ENCODE measurements around the gene MYT1. TPM values are rescaled to one million over a fixed set of nuclear protein-coding genes. Genes with fewer than 3 reads are reported as not detected.
A peak's percentile ranks its signal among the peaks of the same experiment; 100 is the strongest.

The MYT1 gene
- total RNA-seq (2022) (not detected in 2 replicates), Bru-seq, nascent RNA (not detected), BruChase-seq, experiment 1, labeled RNA remaining after a 6-hour chase (percentile 8 among the genes with signal in this experiment), BruChase-seq, experiment 2, labeled RNA remaining after a 2-hour chase (percentile 1 among the genes with signal in this experiment)
- long read RNA-seq, result 0 reads

DNA sequence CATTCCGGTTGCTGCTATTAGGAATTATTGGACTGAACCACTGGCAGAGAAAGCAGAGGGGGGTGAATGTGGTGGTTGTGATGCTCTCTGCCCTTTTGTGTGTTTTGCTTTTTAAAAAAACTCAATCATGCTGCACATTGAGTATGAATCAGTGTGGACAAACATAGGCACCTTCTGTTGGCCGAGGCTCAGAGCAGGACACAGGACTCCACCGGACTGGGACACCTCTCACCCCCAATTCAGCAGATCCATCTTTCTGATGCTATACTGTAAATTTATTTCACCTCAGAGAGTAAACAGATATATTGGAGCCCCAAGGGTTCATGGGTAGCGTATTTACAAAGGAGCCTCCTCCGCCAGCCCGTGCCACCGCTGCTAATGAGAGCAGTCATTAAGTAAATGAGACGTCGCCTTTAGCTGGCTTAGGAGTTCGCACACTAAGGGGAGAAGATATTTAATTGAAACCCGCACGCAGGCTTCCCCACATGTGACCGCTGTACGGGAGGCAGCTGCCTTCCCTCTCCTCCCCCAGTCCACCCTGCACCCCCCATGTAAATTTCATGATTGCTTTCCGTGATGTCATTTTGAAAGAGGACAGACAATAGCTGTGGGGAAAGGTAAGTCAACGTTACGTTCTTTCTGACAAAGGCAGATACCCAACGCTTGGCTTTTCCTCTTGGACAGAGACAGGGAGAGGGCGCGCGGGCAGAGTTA is at the start of gene MYT1:
Gene MYT1, plus strand, starts transcription at position 330 of the 714 bp plus-strand sequence. CDS start 34,410 bp downstream, outside the sequence.
- ChIA-PET POLR2A (no interaction called here), CTCF (interaction anchor here (0.7 kb wide), 1 partner anchor 93 kb away, joined by 3 read pairs; no protein-coding TSS in a partner anchor)
- H3K36me3 Mint-ChIP-seq (ENCODE audit: insufficient read depth, unreplicated experiment), result no peaks in the 10 kb centered on the region
- H3K27me3 Mint-ChIP-seq (ENCODE audit: insufficient read depth, unreplicated experiment), result peaks cover 98% of the 10 kb centered on the region
- no peak within 1 kb of the TSS for H3K27ac Mint-ChIP-seq (ENCODE audit: low read depth, unreplicated experiment)
- no peaks in the 10 kb centered on the region for H3K9me3 Mint-ChIP-seq (ENCODE audit: unreplicated experiment)
- BruUV-seq (replicated peaks), result no TSS peak
- no peaks in the 10 kb centered on the region for H3K4me1 Mint-ChIP-seq (ENCODE audit: insufficient read depth, unreplicated experiment)
- DNase-seq (ENCODE audit: unreplicated experiment), result no peak
- no peak within 1 kb of the TSS for H3K4me3 Mint-ChIP-seq (ENCODE audit: unreplicated experiment)
- intact Hi-C loops (cut with micrococcal nuclease), result no loop called here
- no peak for TF ChIP-seq CTCF (IDR thresholded peaks at IDR 0.05; ENCODE audit: unreplicated experiment)

DNA sequence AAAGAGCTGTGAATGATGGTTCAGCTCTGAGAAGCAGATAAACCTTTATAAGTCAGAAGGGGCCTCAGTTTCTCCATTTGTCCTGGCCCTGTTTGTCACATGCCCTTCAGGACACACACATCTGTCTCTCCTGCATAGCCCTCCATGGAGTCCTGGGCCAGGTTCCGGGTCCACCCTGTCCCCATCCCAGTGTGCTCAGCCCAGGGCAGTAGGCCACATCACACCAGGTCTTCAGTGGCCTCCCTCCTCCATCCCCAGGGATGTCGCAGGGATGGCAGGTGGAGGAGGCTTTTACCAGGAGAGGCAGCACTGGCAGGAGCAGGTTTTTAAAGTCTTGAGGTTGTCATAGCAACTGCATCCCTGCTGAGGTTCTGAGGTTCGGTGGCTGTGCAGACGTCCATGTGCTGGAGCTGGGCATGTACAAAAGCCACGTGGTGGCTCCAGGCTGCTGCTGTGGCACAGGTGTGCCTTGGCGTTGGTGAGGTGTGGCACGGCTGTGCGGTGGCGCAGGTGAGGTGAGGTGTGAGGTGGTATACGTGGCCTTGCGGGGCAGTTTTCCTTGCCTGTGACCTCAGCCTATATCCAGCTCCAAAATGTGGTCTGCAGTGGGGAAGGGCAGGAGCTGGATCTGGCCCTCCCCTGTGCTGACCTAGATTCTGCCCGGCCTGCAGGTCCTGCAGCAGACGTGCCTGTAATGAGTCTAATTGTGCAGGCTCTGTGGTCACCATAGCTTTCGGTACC is 48.9 kb upstream of the MYT1 start:
- Mint-ChIP-seq H3K9me3 (ENCODE audit: unreplicated experiment) (no peaks in the 10 kb centered on the region), H3K36me3 (ENCODE audit: insufficient read depth, unreplicated experiment) (no peaks in the 10 kb centered on the region), H3K27me3 (ENCODE audit: insufficient read depth, unreplicated experiment) (no peaks in the 10 kb centered on the region), H3K4me3 (ENCODE audit: unreplicated experiment) (no peak overlapping the region), H3K4me1 (ENCODE audit: insufficient read depth, unreplicated experiment) (no peaks in the 10 kb centered on the region), H3K27ac (ENCODE audit: low read depth, unreplicated experiment) (no peak overlapping the region)
- CTCF ChIA-PET, result interaction anchor here (0.6 to 1.9 kb wide), 4 partner anchors 14 to 204 kb away, joined by 3 to 6 read pairs (median 3); no protein-coding TSS in a partner anchor
- no peak for TF ChIP-seq CTCF (IDR thresholded peaks at IDR 0.05; ENCODE audit: unreplicated experiment)
- no TSS peak for BruUV-seq (replicated peaks)
- POLR2A ChIA-PET, result no interaction called here
- DNase-seq (ENCODE audit: unreplicated experiment), result no peak
- intact Hi-C loops (cut with micrococcal nuclease), result no loop called here

- Mint-ChIP-seq H3K4me1 (ENCODE audit: insufficient read depth, unreplicated experiment) (no peaks in the 10 kb centered on the region), H3K27me3 (ENCODE audit: insufficient read depth, unreplicated experiment) (peaks cover under 1% of the 10 kb centered on the region), H3K36me3 (ENCODE audit: insufficient read depth, unreplicated experiment) (no peaks in the 10 kb centered on the region), H3K9me3 (ENCODE audit: unreplicated experiment) (no peaks in the 10 kb centered on the region), H3K27ac (ENCODE audit: low read depth, unreplicated experiment) (no peak overlapping the region), H3K4me3 (ENCODE audit: unreplicated experiment) (no peak overlapping the region)
- no peak for TF ChIP-seq CTCF (IDR thresholded peaks at IDR 0.05; ENCODE audit: unreplicated experiment)
- POLR2A ChIA-PET, result no interaction called here
- no peak for DNase-seq (ENCODE audit: unreplicated experiment)
- CTCF ChIA-PET, result interaction anchor here (0.9 to 1.9 kb wide), 4 partner anchors 15 to 76 kb away, joined by 3 to 6 read pairs (median 4); no protein-coding TSS in a partner anchor
- intact Hi-C loops (cut with micrococcal nuclease), result no loop called here
- no TSS peak for BruUV-seq (replicated peaks)
Measured at GRCh38 chr20:64116016-64116415, 48.2 kb upstream of the MYT1 start.

Data from MCF 10A (cell line).